ENCODE measurements around the gene PLXNB2.

DNA sequence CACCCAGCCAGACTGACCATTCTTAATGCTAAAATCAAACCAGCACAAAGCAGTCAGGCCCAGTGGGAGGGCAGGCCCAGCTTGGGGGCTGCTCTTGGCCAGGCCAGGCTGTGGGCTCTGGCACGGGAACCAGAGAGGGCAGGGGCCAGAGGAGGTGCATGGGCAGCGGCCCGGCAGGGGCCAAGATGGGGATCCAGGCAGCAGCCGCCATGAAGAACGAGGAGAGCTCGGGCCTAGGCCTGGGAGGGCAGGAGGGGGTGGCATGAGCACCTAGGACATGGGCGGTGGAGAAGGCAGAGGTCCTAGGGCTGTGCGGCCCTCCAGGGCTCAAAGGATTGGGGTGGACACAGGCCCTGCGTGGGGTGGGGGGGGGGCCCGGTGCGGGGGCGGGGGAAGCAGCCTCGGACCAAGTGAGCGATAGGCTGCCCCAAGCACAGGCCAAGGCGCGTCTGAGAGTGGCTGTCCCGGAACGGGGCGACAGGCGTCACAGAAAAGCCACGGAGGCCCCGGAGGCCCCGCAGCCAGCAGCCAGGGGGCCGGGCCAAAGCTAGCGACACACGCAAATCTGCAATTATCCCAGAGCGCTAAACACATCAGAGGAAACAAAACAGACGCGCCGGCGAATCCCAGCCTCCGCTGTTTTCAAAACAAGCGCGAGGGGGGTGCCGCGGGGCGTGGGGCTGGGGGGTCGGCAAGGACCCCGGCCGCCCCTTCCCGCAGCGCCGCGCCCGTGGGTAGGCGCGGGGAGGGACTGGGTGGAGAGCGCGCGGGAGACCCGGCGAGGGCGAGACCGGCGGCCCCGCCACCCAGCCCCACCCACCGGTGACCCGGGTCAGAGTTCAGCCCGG is 8.3 kb downstream of the PLXNB2 start:
- TF ChIP-seq POLR2A (IDR thresholded peaks at IDR 0.05; ENCODE audit: low read depth, low read length) (no peak), POLR2AphosphoS5 (IDR thresholded peaks at IDR 0.05; ENCODE audit: low read depth, low read length) (no peak), TAF1 (IDR thresholded peaks at IDR 0.05; ENCODE audit: low read depth, low read length) (no peak), PAX5 (IDR thresholded peaks at IDR 0.05; ENCODE audit: insufficient read depth, low read length, severe bottlenecking) (no peak), SPI1 (IDR thresholded peaks at IDR 0.05; ENCODE audit: low read depth, low read length) (no peak), POU2F2 (IDR thresholded peaks at IDR 0.05; ENCODE audit: low read depth, low read length) (no peak)

All from GM12891 (cell line).